HEK293 (cell line): ENCODE data around the gene ABCA3.

Experiments used
- ZNF18 ChIP-seq: fragments of 450-650 bp; formaldehyde crosslinking; IDR thresholded peaks from 2 replicates; pipeline ENCODE4 v1.5.1; 2016; ENCODE audit warnings: missing biosample characterization, missing genetic modification characterization
- ZNF280D ChIP-seq: fragments of 450-650 bp; formaldehyde crosslinking; IDR thresholded peaks from 2 replicates; pipeline ENCODE4 v1.5.1; 2016; ENCODE audit warnings: missing biosample characterization, missing genetic modification characterization
- TF ChIP-seq, protein P1 (sequence below): fragments of 450-650 bp; formaldehyde crosslinking; IDR thresholded peaks from 2 replicates; pipeline ENCODE4 v1.5.1; 2016; ENCODE audit warnings: missing biosample characterization, missing genetic modification characterization

DNA sequence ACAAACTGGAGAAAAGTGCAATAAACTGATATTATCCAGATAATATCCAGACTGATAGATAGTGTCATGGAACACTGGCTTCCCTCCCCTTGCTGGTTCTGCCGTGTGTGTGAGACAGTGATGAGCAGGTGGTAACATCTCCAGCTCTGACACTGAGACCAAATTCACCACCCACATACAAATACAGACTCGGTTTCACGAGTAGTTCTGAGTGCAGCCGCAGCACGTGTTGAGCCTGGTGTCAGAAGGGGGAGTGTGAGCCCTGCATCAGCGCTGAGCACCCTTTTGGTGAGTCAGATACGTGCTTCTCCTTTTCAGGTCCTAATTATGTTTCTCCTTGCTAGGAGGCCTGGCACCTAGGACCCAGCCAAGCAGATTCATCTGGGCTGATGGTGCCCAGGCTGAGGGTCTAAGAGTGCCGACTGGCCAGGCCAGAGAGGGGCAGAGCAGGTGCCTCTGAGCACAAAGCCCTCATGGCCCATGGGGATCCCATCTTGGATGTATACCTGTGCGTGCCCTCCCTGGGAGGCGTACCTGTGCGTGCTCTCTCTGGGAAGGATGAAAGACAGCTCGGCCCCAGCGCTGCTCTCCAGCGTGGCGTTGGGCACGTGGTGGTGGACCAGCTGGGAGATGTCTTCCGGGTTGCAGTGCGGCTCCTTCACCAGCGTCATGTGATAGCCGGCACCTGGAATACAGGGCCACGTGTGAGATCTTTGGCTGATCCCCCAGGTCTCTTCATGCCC lies 45.3 kb downstream of the ABCA3 start:
- TF ChIP-seq ZNF280D (no peak), ZNF18 (no peak)
- TF ChIP-seq, protein P1, sequence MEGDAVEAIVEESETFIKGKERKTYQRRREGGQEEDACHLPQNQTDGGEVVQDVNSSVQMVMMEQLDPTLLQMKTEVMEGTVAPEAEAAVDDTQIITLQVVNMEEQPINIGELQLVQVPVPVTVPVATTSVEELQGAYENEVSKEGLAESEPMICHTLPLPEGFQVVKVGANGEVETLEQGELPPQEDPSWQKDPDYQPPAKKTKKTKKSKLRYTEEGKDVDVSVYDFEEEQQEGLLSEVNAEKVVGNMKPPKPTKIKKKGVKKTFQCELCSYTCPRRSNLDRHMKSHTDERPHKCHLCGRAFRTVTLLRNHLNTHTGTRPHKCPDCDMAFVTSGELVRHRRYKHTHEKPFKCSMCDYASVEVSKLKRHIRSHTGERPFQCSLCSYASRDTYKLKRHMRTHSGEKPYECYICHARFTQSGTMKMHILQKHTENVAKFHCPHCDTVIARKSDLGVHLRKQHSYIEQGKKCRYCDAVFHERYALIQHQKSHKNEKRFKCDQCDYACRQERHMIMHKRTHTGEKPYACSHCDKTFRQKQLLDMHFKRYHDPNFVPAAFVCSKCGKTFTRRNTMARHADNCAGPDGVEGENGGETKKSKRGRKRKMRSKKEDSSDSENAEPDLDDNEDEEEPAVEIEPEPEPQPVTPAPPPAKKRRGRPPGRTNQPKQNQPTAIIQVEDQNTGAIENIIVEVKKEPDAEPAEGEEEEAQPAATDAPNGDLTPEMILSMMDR (tag by site-specific recombination) = no peak
